Vagina (tissue), 2 donors: Measurements from ENCODE around the gene ABLIM1.

Experiments
- POLR2A ChIP-seq, 2 donors: fragments of 450-650 bp; IDR thresholded peaks; one replicate each; pipeline ENCODE4 v1.6.1; 2017; ENCODE audit warnings: antibody characterized with exemption in 2 of 2, mild to moderate bottlenecking in 2 of 2, moderate library complexity in 2 of 2
- TF ChIP-seq, protein P1 (sequence below), 3 experiments: fragments of 450-650 bp in 2 of 3; fragments of 200-600 bp in 1 of 3; sonication (generic) in 1 of 3; IDR thresholded peaks; one replicate each; pipeline ENCODE4 v1.5.1; 2017 to 2019; ENCODE audit warnings: antibody characterized with exemption in 3 of 3, mild to moderate bottlenecking in 2 of 3, moderate library complexity in 2 of 3

DNA sequence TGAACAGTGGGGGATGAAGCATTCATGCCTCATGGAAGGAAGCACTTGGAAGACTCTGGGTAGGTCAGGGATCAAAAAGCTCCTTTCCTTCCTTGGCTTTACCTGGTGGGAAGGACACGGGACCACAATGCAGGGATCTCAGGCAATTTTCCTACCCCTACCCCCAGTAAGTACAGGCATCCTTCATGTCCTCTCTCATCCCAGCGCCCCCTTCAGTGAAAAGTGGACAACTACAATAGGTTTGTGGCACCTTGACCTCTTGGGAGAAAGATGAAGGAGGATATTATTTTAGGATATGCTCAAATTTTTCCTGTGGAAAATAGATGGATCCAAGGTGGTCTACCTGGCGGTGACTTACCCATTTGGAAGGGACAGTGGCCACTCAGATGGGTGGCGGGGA, 270.3 kb downstream of the ABLIM1 start:
- TF ChIP-seq, protein P1, sequence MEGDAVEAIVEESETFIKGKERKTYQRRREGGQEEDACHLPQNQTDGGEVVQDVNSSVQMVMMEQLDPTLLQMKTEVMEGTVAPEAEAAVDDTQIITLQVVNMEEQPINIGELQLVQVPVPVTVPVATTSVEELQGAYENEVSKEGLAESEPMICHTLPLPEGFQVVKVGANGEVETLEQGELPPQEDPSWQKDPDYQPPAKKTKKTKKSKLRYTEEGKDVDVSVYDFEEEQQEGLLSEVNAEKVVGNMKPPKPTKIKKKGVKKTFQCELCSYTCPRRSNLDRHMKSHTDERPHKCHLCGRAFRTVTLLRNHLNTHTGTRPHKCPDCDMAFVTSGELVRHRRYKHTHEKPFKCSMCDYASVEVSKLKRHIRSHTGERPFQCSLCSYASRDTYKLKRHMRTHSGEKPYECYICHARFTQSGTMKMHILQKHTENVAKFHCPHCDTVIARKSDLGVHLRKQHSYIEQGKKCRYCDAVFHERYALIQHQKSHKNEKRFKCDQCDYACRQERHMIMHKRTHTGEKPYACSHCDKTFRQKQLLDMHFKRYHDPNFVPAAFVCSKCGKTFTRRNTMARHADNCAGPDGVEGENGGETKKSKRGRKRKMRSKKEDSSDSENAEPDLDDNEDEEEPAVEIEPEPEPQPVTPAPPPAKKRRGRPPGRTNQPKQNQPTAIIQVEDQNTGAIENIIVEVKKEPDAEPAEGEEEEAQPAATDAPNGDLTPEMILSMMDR (IDR thresholded peaks at IDR 0.05) = no peak
- no peak for TF ChIP-seq POLR2A (IDR thresholded peaks at IDR 0.05)
